ENCODE results near the gene S1PR2.
"Not testable (repeated sequence)": the region's sequence is repeated elsewhere in the genome, so short reads cannot be mapped to it uniquely, and the experiment has no call there.

Gene S1PR2

GRCh38 chr19:10184636-10185035 is 46.5 kb downstream of the S1PR2 start:
- no peak for DNase-seq

GRCh38 chr19:10183926-10184325 is 47.2 kb downstream of the S1PR2 start:
- DNase-seq = no peak

- DNase-seq = no peak
Measured at GRCh38 chr19:10182847-10183246, 48.3 kb downstream of the S1PR2 start.

GRCh38 chr19:10182076-10182475 is 49.1 kb downstream of the S1PR2 start:
- DNase-seq = no peak

GRCh38 chr19:10180459-10180858 is 50.7 kb downstream of the S1PR2 start:
- no peak for DNase-seq

- not testable (repeated sequence) for DNase-seq
Measured at GRCh38 chr19:10180024-10180423, 51.1 kb downstream of the S1PR2 start.

GRCh38 chr19:10173527-10173926 is 57.6 kb downstream of the S1PR2 start:
- no peak for DNase-seq

Data from activated CD4-positive, CD25-positive, alpha-beta regulatory T cell (primary cell).